Left lung (tissue), 10 donors: ENCODE data around the gene NFRKB. TPM values are rescaled to one million over a fixed set of nuclear protein-coding genes. Genes with fewer than 3 reads are reported as not detected.
"Not testable (repeated sequence)": the region's sequence is repeated elsewhere in the genome, so short reads cannot be mapped to it uniquely, and the experiment has no call there.

ENCODE experiments used
- ATAC-seq: fragments of 200-7000 bp; cut with Tn5 transposase; one replicate; pipeline ENCODE4 v1.9.1; 2020; ENCODE audit warnings: moderate library complexity
- DNase-seq, 4 donors: peaks; one replicate each; pipeline ENCODE4 v3.0.0-alpha.2; 2013 to 2020
- H3K27ac ChIP-seq, 2 donors: fragments of 200-600 bp; sonication (generic) in 1 of 2; one replicate each; pipeline versions ENCODE4 v1.5.0 to v1.8.0; 2020 to 2021
- H3K27me3 ChIP-seq, 2 donors: fragments of 200-600 bp; sonication (generic) in 1 of 2; one replicate each; pipeline versions ENCODE4 v1.5.0 to v1.8.0; 2020 to 2021
- H3K36me3 ChIP-seq, 2 donors: fragments of 200-600 bp; sonication (generic) in 1 of 2; one replicate each; pipeline versions ENCODE4 v1.5.0 to v1.8.0; 2020 to 2021
- H3K4me1 ChIP-seq, 2 donors: fragments of 200-600 bp; one replicate each; pipeline ENCODE4 v1.8.0; 2021
- H3K4me3 ChIP-seq, 2 donors: fragments of 200-600 bp; sonication (generic) in 1 of 2; one replicate each; pipeline versions ENCODE4 v1.5.0 to v1.8.0; 2020 to 2021; ENCODE audit warnings: mild to moderate bottlenecking in 1 of 2
- H3K9me3 ChIP-seq, 2 donors: fragments of 200-600 bp; sonication (generic) in 1 of 2; one replicate each; pipeline versions ENCODE4 v1.5.0 to v1.8.0; 2020 to 2021
- CTCF ChIP-seq, 2 donors: fragments of 200-600 bp; sonication (generic) in 1 of 2; IDR thresholded peaks; one replicate each; pipeline versions ENCODE4 v1.5.0 to v1.8.0; 2021; ENCODE audit warnings: antibody characterized with exemption in 2 of 2
- intact Hi-C, 2 donors: fragments of 100-400 bp; cut with DNase I; formaldehyde crosslinking; loops; one replicate each; pipeline versions ENCODE4 v1.11.2 to v1.14.2; 2022
- polyA plus RNA-seq, 6 donors: library from polyadenylated mRNA; unstranded; fragments of 120-200 nt; gene quantifications; one replicate each; pipeline ENCODE4 v1.2.1, GENCODE V29; 2013; ENCODE audit not compliant: insufficient read length in 6 of 6
- total RNA-seq, 2 donors: library from RNA; stranded (reverse); fragmentation: NEBNext Ultra II Directional; extraction: Animal tissue kit (Norgen Biotek cat#: 25700); gene quantifications; one replicate each; pipeline ENCODE4 v1.2.1, GENCODE V29; 2021
- donor health status: DM: no; HTN: yes; CAD: no.
- donor health status: DM: no; HTN: no; CAD: no.

Gene NFRKB
- total and polyA plus RNA-seq, 8 donors, result 21.5 to 53.3 (median 42.5) TPM

- TF ChIP-seq CTCF (IDR thresholded peaks at IDR 0.05), result no peak
- intact Hi-C loops, result no loop called here
- Histone ChIP-seq H3K36me3 (peaks cover 4 to 100% of the 10 kb centered on the region in 2 donors), H3K4me1 (no peaks in the 10 kb centered on the region), H3K9me3 (no peaks in the 10 kb centered on the region), H3K4me3 (no peak overlapping the region), H3K27ac (no peak overlapping the region), H3K27me3 (no peaks in the 10 kb centered on the region)
- DNase-seq (no peak), ATAC-seq (no peak)
These were observed 10.8 kb downstream of the NFRKB start for GRCh38 chr11:129884581-129884980.

- Histone ChIP-seq H3K9me3 (no peaks in the 10 kb centered on the region), H3K4me3 (no peak overlapping the region), H3K27me3 (no peaks in the 10 kb centered on the region), H3K4me1 (no peaks in the 10 kb centered on the region), H3K36me3 (peaks cover 4 to 100% of the 10 kb centered on the region in 2 donors), H3K27ac (no peak overlapping the region)
- ATAC-seq (peak; percentile 66), DNase-seq (no peak)
- peak in 1 of 2 donors; percentile 34 for TF ChIP-seq CTCF (IDR thresholded peaks at IDR 0.05)
- intact Hi-C loops, result no loop called here
These were observed 13.7 kb downstream of the NFRKB start for GRCh38 chr11:129881570-129882170.

GRCh38 chr11:129880311-129880710, 15.1 kb downstream of the NFRKB start:
- H3K4me1 ChIP-seq, result no peaks in the 10 kb centered on the region
- no peak overlapping the region for H3K4me3 ChIP-seq
- no peaks in the 10 kb centered on the region for H3K9me3 ChIP-seq
- intact Hi-C loops, result no loop called here
- no peak for ATAC-seq
- DNase-seq, result no peak
- no peak for TF ChIP-seq CTCF (IDR thresholded peaks at IDR 0.05)
- no peak overlapping the region for H3K27ac ChIP-seq
- peaks cover 4 to 100% of the 10 kb centered on the region in 2 donors for H3K36me3 ChIP-seq
- H3K27me3 ChIP-seq, result no peaks in the 10 kb centered on the region

- Histone ChIP-seq H3K4me3 (no peak overlapping the region), H3K27me3 (no peaks in the 10 kb centered on the region), H3K9me3 (no peaks in the 10 kb centered on the region), H3K4me1 (no peaks in the 10 kb centered on the region), H3K27ac (no peak overlapping the region), H3K36me3 (peaks cover 0 to 100% of the 10 kb centered on the region in 2 donors)
- DNase-seq (no peak), ATAC-seq (no peak)
- intact Hi-C loops, result no loop called here
- no peak for TF ChIP-seq CTCF (IDR thresholded peaks at IDR 0.05)
These were observed 23.5 kb downstream of the NFRKB start for GRCh38 chr11:129871914-129872313.

- H3K4me1 ChIP-seq, intact Hi-C loops, DNase-seq, H3K27me3 ChIP-seq, H3K9me3 ChIP-seq, H3K27ac ChIP-seq, H3K4me3 ChIP-seq, ATAC-seq: not testable (repeated sequence)
- H3K36me3 ChIP-seq, result peaks cover 0 to 99% of the 10 kb centered on the region in 2 donors
These were observed 26.8 kb downstream of the NFRKB start for GRCh38 chr11:129868626-129869025.

- Histone ChIP-seq H3K4me1 (peaks cover 0 to 6% of the 10 kb centered on the region in 2 donors), H3K27me3 (no peaks in the 10 kb centered on the region), H3K27ac (no peak overlapping the region), H3K4me3 (no peak overlapping the region), H3K36me3 (peaks cover 0 to 98% of the 10 kb centered on the region in 2 donors), H3K9me3 (no peaks in the 10 kb centered on the region)
- ATAC-seq, result no peak
- DNase-seq, result no peak
- no peak for TF ChIP-seq CTCF (IDR thresholded peaks at IDR 0.05)
- intact Hi-C loops, result no loop called here
These were observed 29.1 kb downstream of the NFRKB start for GRCh38 chr11:129866311-129866710.
